WTC11 (cell line): Measurements from ENCODE around the gene EXOSC5. TPM values are rescaled to one million over a fixed set of nuclear protein-coding genes. Genes with fewer than 3 reads are reported as not detected.

Experiments used
- ATAC-seq: fragments of 200-7000 bp; cut with Tn5 transposase; 2 replicates; pipeline ENCODE4 v1.10.0; 2021; ENCODE audit warnings: mild to moderate bottlenecking, moderate library complexity
- CTCF ChIA-PET: fragments of 300-600 bp; sonication (Branson Sonifier 250); formaldehyde crosslinking; loops from one replicate; lab custom pipeline; 2021; ENCODE audit warnings: antibody characterized with exemption; lab: Charles Lee
- POLR2A ChIA-PET: fragments of 350-600 bp; sonication (Branson Sonifier 250); formaldehyde crosslinking; loops from one replicate; lab custom pipeline; 2021; ENCODE audit warnings: antibody characterized with exemption; lab: Charles Lee
- DNase-seq: peaks from one replicate; pipeline ENCODE4 v3.0.0; 2021; ENCODE audit warnings: low spot score
- H3K27ac Mint-ChIP-seq: 2 replicates; pipeline ENCODE4 v1.8.0; 2021; ENCODE audit warnings: mixed read lengths
- H3K27me3 Mint-ChIP-seq: 2 replicates; pipeline ENCODE4 v1.8.0; 2021; ENCODE audit warnings: low read depth, mild to moderate bottlenecking, moderate library complexity, mixed read lengths
- H3K36me3 Mint-ChIP-seq: 2 replicates; pipeline ENCODE4 v1.8.0; 2021; ENCODE audit warnings: mixed read lengths
- H3K4me1 Mint-ChIP-seq: 2 replicates; pipeline ENCODE4 v1.8.0; 2022; ENCODE audit warnings: mixed read lengths
- H3K4me3 Mint-ChIP-seq: 2 replicates; pipeline ENCODE4 v1.8.0; 2021; ENCODE audit warnings: mild to moderate bottlenecking, moderate library complexity, mixed read lengths
- H3K9me3 Mint-ChIP-seq: 2 replicates; pipeline ENCODE4 v1.8.0; 2021; ENCODE audit warnings: mixed read lengths
- ATF3 ChIP-seq: sonication (generic); formaldehyde crosslinking; conservative IDR thresholded peaks from 2 replicates; pipeline ENCODE4 v1.8.1; 2022; ENCODE audit warnings: mild to moderate bottlenecking, missing genetic modification reagents
- ELF4 ChIP-seq: sonication (generic); formaldehyde crosslinking; IDR thresholded peaks from 2 replicates; pipeline ENCODE4 v1.8.1; 2022; ENCODE audit warnings: low read depth, mild to moderate bottlenecking, moderate library complexity, missing genetic modification reagents
- GABPB1 ChIP-seq: sonication (generic); formaldehyde crosslinking; IDR thresholded peaks from 2 replicates; pipeline ENCODE4 v1.8.1; 2023; ENCODE audit warnings: mild to moderate bottlenecking, missing genetic modification reagents
- IRF2 ChIP-seq: sonication (generic); formaldehyde crosslinking; IDR thresholded peaks from 2 replicates; pipeline ENCODE4 v1.8.0; 2022; ENCODE audit warnings: low read depth, missing genetic modification reagents, borderline replicate concordance
- JUN ChIP-seq: sonication (generic); formaldehyde crosslinking; IDR thresholded peaks from 2 replicates; pipeline ENCODE4 v1.8.0; 2023; ENCODE audit warnings: mild to moderate bottlenecking, missing genetic modification reagents
- MXD4 ChIP-seq: fragments of 250-450 bp; sonication (Bioruptor Pico); IDR thresholded peaks from 2 replicates; pipeline ENCODE4 v1.8.0; 2021; ENCODE audit warnings: mild to moderate bottlenecking, moderate library complexity, borderline replicate concordance
- NFYB ChIP-seq: sonication (generic); formaldehyde crosslinking; conservative IDR thresholded peaks from 2 replicates; pipeline ENCODE4 v1.8.0; 2022; ENCODE audit warnings: low read depth, missing genetic modification reagents
- OVOL2 ChIP-seq: fragments of 250-450 bp; sonication (Bioruptor Pico); IDR thresholded peaks from 2 replicates; pipeline ENCODE4 v1.9.0; 2021; ENCODE audit warnings: mild to moderate bottlenecking, borderline replicate concordance
- PRRX2 ChIP-seq: fragments of 250-450 bp; sonication (Bioruptor Pico); IDR thresholded peaks from 2 replicates; pipeline ENCODE4 v1.8.0; 2021; ENCODE audit warnings: mild to moderate bottlenecking
- TCF7 ChIP-seq: sonication (generic); formaldehyde crosslinking; IDR thresholded peaks from 2 replicates; pipeline ENCODE4 v1.8.0; 2022; ENCODE audit warnings: mild to moderate bottlenecking, low read depth, missing genetic modification reagents, moderate library complexity
- USF1 ChIP-seq: sonication (generic); formaldehyde crosslinking; IDR thresholded peaks from 2 replicates; pipeline ENCODE4 v1.8.0; 2022; ENCODE audit warnings: mild to moderate bottlenecking, missing genetic modification reagents
- ZBTB21 ChIP-seq: sonication (generic); formaldehyde crosslinking; IDR thresholded peaks from 2 replicates; pipeline ENCODE4 v1.8.1; 2023; ENCODE audit warnings: mild to moderate bottlenecking, missing genetic modification reagents, borderline replicate concordance
- ZNF121 ChIP-seq: sonication (generic); formaldehyde crosslinking; IDR thresholded peaks from 2 replicates; pipeline ENCODE4 v1.8.0; 2023; ENCODE audit warnings: missing genetic modification reagents
- ZNF232 ChIP-seq: sonication (generic); formaldehyde crosslinking; IDR thresholded peaks from 2 replicates; pipeline ENCODE4 v1.8.0; 2022; ENCODE audit warnings: mild to moderate bottlenecking, missing genetic modification reagents
- ZNF263 ChIP-seq: sonication (generic); formaldehyde crosslinking; IDR thresholded peaks from 2 replicates; pipeline ENCODE4 v1.8.1; 2022; ENCODE audit warnings: low read depth, mild to moderate bottlenecking, moderate library complexity, missing genetic modification reagents
- ZNF317 ChIP-seq: sonication (generic); formaldehyde crosslinking; IDR thresholded peaks from 2 replicates; pipeline ENCODE4 v1.8.1; 2023; ENCODE audit warnings: low read depth, mild to moderate bottlenecking, moderate library complexity, missing genetic modification reagents, borderline replicate concordance
- ZNF396 ChIP-seq: fragments of 250-450 bp; sonication (Bioruptor Pico); IDR thresholded peaks from 2 replicates; pipeline ENCODE4 v1.8.0; 2021; ENCODE audit warnings: mild to moderate bottlenecking, moderate library complexity, borderline replicate concordance
- total RNA-seq: library from RNA; stranded (reverse); gene quantifications from 3 replicates; pipeline ENCODE4 v1.2.3, GENCODE V29; 2021
- TF ChIP-seq, protein P1 (sequence below): sonication (generic); formaldehyde crosslinking; IDR thresholded peaks from 2 replicates; pipeline ENCODE4 v1.8.0; 2023; ENCODE audit warnings: missing genetic modification reagents, mild to moderate bottlenecking, borderline replicate concordance
- TF ChIP-seq, protein P2 (sequence below): sonication (generic); formaldehyde crosslinking; IDR thresholded peaks from 2 replicates; pipeline ENCODE4 v1.8.0; 2023; ENCODE audit warnings: missing genetic modification reagents
- TF ChIP-seq, protein P3 (sequence below): fragments of 250-450 bp; sonication (Bioruptor Pico); IDR thresholded peaks from 2 replicates; pipeline ENCODE4 v1.9.0; 2021; ENCODE audit warnings: mild to moderate bottlenecking
- TF ChIP-seq, protein P4 (sequence below): sonication (generic); formaldehyde crosslinking; IDR thresholded peaks from 2 replicates; pipeline ENCODE4 v1.8.0; 2022; ENCODE audit warnings: mild to moderate bottlenecking, missing genetic modification reagents

EXOSC5 gene
- total RNA-seq, 1 experiment from 2014 or later: 56.4 TPM

DNA sequence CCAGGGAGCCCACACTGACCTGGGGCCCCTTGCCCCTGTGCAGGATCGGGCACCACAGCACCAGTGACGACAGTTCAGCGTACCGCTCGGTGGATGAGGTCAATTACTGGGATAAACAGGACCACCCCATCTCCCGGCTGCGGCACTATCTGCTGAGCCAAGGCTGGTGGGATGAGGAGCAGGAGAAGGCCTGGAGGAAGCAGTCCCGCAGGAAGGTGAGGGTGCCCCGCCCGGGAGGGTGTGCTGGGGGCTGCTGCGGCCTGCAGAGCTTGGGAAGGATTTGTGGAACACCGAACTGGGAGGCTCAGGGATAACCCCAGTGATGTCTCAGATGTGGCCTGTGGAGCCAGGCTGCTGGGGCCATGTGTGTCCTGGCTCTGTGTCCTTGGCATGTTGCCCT, 25.8 kb upstream of the EXOSC5 start:
- TF ChIP-seq PRRX2 (CRISPR knock-in tag) (no peak), ATF3 (CRISPR knock-in tag) (no peak), IRF2 (CRISPR knock-in tag) (no peak), TCF7 (CRISPR knock-in tag) (no peak), JUN (no peak), OVOL2 (CRISPR knock-in tag) (no peak), ZNF263 (CRISPR knock-in tag) (no peak), MXD4 (CRISPR knock-in tag) (no peak)
- TF ChIP-seq, protein P1, sequence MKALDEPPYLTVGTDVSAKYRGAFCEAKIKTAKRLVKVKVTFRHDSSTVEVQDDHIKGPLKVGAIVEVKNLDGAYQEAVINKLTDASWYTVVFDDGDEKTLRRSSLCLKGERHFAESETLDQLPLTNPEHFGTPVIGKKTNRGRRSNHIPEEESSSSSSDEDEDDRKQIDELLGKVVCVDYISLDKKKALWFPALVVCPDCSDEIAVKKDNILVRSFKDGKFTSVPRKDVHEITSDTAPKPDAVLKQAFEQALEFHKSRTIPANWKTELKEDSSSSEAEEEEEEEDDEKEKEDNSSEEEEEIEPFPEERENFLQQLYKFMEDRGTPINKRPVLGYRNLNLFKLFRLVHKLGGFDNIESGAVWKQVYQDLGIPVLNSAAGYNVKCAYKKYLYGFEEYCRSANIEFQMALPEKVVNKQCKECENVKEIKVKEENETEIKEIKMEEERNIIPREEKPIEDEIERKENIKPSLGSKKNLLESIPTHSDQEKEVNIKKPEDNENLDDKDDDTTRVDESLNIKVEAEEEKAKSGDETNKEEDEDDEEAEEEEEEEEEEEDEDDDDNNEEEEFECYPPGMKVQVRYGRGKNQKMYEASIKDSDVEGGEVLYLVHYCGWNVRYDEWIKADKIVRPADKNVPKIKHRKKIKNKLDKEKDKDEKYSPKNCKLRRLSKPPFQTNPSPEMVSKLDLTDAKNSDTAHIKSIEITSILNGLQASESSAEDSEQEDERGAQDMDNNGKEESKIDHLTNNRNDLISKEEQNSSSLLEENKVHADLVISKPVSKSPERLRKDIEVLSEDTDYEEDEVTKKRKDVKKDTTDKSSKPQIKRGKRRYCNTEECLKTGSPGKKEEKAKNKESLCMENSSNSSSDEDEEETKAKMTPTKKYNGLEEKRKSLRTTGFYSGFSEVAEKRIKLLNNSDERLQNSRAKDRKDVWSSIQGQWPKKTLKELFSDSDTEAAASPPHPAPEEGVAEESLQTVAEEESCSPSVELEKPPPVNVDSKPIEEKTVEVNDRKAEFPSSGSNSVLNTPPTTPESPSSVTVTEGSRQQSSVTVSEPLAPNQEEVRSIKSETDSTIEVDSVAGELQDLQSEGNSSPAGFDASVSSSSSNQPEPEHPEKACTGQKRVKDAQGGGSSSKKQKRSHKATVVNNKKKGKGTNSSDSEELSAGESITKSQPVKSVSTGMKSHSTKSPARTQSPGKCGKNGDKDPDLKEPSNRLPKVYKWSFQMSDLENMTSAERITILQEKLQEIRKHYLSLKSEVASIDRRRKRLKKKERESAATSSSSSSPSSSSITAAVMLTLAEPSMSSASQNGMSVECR (CRISPR knock-in tag): no peak
- H3K36me3 Mint-ChIP-seq: peaks cover 9% of the 10 kb centered on the region
- H3K4me3 Mint-ChIP-seq: no peak overlapping the region
- ChIA-PET CTCF (interaction anchor here (1.6 kb wide), 1 partner anchor 13 kb away, joined by 3 read pairs; no protein-coding TSS in a partner anchor), POLR2A (no interaction called here)
- H3K27ac Mint-ChIP-seq: no peak overlapping the region
- H3K27me3 Mint-ChIP-seq: no peaks in the 10 kb centered on the region
- peaks cover 9% of the 10 kb centered on the region for H3K4me1 Mint-ChIP-seq
- no peaks in the 10 kb centered on the region for H3K9me3 Mint-ChIP-seq
- ATAC-seq: no peak
- DNase-seq: no peak

- Mint-ChIP-seq H3K4me1 (peaks cover 5% of the 10 kb centered on the region), H3K4me3 (no peak overlapping the region), H3K27me3 (no peaks in the 10 kb centered on the region), H3K36me3 (peaks cover 9% of the 10 kb centered on the region), H3K9me3 (no peaks in the 10 kb centered on the region), H3K27ac (no peak overlapping the region)
- TF ChIP-seq ATF3 (CRISPR knock-in tag) (no peak), ZNF396 (CRISPR knock-in tag) (no peak)
- TF ChIP-seq, protein P2, sequence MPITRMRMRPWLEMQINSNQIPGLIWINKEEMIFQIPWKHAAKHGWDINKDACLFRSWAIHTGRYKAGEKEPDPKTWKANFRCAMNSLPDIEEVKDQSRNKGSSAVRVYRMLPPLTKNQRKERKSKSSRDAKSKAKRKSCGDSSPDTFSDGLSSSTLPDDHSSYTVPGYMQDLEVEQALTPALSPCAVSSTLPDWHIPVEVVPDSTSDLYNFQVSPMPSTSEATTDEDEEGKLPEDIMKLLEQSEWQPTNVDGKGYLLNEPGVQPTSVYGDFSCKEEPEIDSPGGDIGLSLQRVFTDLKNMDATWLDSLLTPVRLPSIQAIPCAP (CRISPR knock-in tag): no peak
- ChIA-PET POLR2A (no interaction called here), CTCF (no interaction called here)
- DNase-seq (no peak), ATAC-seq (no peak)
Observed at GRCh38 chr19:41422456-41422855, 25.3 kb upstream of the EXOSC5 start.

DNA sequence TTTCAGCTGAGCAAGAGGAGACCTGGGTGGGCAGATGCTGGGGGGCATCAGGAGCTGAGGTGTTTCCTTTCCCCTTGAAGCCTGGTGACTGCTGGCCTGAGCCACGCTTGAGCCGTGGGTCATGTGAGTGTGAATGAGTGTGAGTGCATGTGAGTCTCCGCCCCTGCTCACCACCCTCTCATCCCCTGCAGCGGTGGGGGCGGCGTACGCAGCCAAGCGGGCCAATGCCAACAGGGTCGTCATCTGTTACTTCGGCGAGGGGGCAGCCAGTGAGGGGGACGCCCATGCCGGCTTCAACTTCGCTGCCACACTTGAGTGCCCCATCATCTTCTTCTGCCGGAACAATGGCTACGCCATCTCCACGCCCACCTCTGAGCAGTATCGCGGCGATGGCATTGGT, 24.8 kb upstream of the EXOSC5 start:
- Mint-ChIP-seq H3K36me3 (peaks cover 9% of the 10 kb centered on the region), H3K4me1 (peaks cover 3% of the 10 kb centered on the region), H3K27me3 (no peaks in the 10 kb centered on the region), H3K27ac (no peak overlapping the region), H3K4me3 (no peak overlapping the region), H3K9me3 (no peaks in the 10 kb centered on the region)
- ChIA-PET POLR2A (no interaction called here), CTCF (interaction anchor here (0.6 kb wide), 1 partner anchor 280 kb away, joined by 3 read pairs; no protein-coding TSS in a partner anchor)
- no peak for TF ChIP-seq OVOL2 (CRISPR knock-in tag)
- no peak for TF ChIP-seq NFYB (CRISPR knock-in tag)
- TF ChIP-seq USF1 (CRISPR knock-in tag): no peak
- TF ChIP-seq, protein P3, sequence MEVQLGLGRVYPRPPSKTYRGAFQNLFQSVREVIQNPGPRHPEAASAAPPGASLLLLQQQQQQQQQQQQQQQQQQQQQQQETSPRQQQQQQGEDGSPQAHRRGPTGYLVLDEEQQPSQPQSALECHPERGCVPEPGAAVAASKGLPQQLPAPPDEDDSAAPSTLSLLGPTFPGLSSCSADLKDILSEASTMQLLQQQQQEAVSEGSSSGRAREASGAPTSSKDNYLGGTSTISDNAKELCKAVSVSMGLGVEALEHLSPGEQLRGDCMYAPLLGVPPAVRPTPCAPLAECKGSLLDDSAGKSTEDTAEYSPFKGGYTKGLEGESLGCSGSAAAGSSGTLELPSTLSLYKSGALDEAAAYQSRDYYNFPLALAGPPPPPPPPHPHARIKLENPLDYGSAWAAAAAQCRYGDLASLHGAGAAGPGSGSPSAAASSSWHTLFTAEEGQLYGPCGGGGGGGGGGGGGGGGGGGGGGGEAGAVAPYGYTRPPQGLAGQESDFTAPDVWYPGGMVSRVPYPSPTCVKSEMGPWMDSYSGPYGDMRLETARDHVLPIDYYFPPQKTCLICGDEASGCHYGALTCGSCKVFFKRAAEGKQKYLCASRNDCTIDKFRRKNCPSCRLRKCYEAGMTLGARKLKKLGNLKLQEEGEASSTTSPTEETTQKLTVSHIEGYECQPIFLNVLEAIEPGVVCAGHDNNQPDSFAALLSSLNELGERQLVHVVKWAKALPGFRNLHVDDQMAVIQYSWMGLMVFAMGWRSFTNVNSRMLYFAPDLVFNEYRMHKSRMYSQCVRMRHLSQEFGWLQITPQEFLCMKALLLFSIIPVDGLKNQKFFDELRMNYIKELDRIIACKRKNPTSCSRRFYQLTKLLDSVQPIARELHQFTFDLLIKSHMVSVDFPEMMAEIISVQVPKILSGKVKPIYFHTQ (CRISPR knock-in tag): no peak
- no peak for TF ChIP-seq ZBTB21 (CRISPR knock-in tag)
- TF ChIP-seq, protein P4, sequence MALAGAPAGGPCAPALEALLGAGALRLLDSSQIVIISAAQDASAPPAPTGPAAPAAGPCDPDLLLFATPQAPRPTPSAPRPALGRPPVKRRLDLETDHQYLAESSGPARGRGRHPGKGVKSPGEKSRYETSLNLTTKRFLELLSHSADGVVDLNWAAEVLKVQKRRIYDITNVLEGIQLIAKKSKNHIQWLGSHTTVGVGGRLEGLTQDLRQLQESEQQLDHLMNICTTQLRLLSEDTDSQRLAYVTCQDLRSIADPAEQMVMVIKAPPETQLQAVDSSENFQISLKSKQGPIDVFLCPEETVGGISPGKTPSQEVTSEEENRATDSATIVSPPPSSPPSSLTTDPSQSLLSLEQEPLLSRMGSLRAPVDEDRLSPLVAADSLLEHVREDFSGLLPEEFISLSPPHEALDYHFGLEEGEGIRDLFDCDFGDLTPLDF (CRISPR knock-in tag): no peak
- no peak for TF ChIP-seq GABPB1 (CRISPR knock-in tag)
- TF ChIP-seq ELF4 (CRISPR knock-in tag): no peak
- no peak for TF ChIP-seq ZNF317 (CRISPR knock-in tag)
- TF ChIP-seq ZNF121 (CRISPR knock-in tag): no peak
- TF ChIP-seq ZNF232 (CRISPR knock-in tag): no peak
- no peak for ATAC-seq
- DNase-seq: no peak
